ENCODE measurements around the gene OR9A2. TPM values are rescaled to one million over a fixed set of nuclear protein-coding genes. Genes with fewer than 3 reads are reported as not detected.

OR9A2 gene
- total and polyA plus RNA-seq, 7 experiments from 2014 or later, result not detected

DNA sequence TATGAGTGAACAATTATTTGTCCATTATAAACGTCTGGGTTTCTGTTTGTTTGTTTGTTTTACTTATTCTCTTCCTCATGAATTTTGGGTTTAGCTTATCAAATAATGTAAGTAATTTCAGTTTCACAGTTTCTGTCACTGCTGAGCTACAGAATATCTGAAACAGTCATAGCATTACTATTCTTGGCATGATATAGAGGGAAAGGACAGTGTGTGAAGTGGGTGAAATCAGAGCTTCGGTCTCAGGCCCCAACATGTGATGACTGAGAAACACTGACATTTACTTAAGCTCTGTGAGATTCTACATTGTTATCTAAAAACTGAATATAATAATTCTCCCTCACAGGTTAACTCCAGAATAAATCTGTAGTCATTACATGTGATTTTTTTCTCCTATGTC lies 16.5 kb upstream of the OR9A2 start:
- ChIA-PET CTCF (no interaction called here), POLR2A (no interaction called here)
- peaks cover 0 to 7% (median 0%) of the 10 kb centered on the region in 7 donors for H3K4me1 Mint-ChIP-seq
- intact Hi-C loops (cut with micrococcal nuclease), result no loop called here
- H3K27me3 Mint-ChIP-seq, result peaks cover 0 to 8% (median 7%) of the 10 kb centered on the region in 5 donors
- no peaks in the 10 kb centered on the region for H3K4me1 ChIP-seq (ENCODE audit: control insufficient read depth in 2 of 2, insufficient read depth in 2 of 2, low read length in 2 of 2)
- H3K36me3 ChIP-seq (ENCODE audit: control insufficient read depth in 2 of 3, insufficient read depth in 3 of 3, low read length in 3 of 3), result no peaks in the 10 kb centered on the region
- H3K9me3 ChIP-seq (ENCODE audit: control insufficient read depth in 2 of 3, low read length in 3 of 3), result no peaks in the 10 kb centered on the region
- no peaks in the 10 kb centered on the region for H3K36me3 Mint-ChIP-seq
- DNase-seq (no peak), ATAC-seq (no peak)
- no peaks in the 10 kb centered on the region for H3K27me3 ChIP-seq (ENCODE audit: control insufficient read depth in 2 of 2, insufficient read depth in 2 of 2, low read length in 2 of 2)
- H3K9me3 Mint-ChIP-seq, result no peaks in the 10 kb centered on the region
- H3K27ac Mint-ChIP-seq, result no peak overlapping the region
- no peak overlapping the region for H3K27ac ChIP-seq (ENCODE audit: low read depth, low read length)
- H3K4me3 Mint-ChIP-seq, result no peak overlapping the region
- H3K4me3 ChIP-seq (ENCODE audit: low read length), result no peak overlapping the region

DNA sequence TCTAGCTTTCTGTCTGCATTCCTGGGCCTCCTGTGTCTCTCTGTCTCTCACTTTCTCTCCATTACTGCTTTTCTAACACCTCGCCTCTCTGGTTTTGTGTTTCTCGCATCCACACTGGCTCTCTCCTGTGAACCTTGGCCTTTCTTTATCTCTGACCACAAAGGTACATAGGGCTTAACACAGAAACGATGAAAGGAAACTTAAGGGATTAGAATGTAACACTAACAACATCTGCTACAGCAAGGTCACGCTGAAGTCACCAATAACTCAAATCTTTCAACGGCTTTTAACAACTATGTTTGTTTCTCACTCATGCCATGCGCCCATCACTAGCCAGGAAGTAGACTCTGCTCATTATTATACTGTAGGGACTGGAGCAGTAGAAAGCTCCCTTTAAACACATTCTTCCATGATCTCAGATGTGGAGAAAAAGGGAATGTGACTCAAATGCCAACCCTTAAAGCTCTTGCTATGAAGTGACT lies 15.9 kb upstream of the OR9A2 start:
- CTCF ChIA-PET, result no interaction called here
- Mint-ChIP-seq H3K4me1 (peaks cover 0 to 7% (median 0%) of the 10 kb centered on the region in 7 donors), H3K36me3 (no peaks in the 10 kb centered on the region), H3K27me3 (peaks cover 0 to 8% (median 7%) of the 10 kb centered on the region in 5 donors), H3K4me3 (no peak overlapping the region), H3K27ac (no peak overlapping the region), H3K9me3 (no peaks in the 10 kb centered on the region)
- intact Hi-C loops (cut with micrococcal nuclease), result no loop called here
- Histone ChIP-seq H3K9me3 (ENCODE audit: control insufficient read depth in 2 of 3, low read length in 3 of 3) (no peaks in the 10 kb centered on the region), H3K27me3 (ENCODE audit: control insufficient read depth in 2 of 2, insufficient read depth in 2 of 2, low read length in 2 of 2) (no peaks in the 10 kb centered on the region), H3K36me3 (ENCODE audit: control insufficient read depth in 2 of 3, insufficient read depth in 3 of 3, low read length in 3 of 3) (no peaks in the 10 kb centered on the region), H3K27ac (ENCODE audit: low read depth, low read length) (no peak overlapping the region), H3K4me1 (ENCODE audit: control insufficient read depth in 2 of 2, insufficient read depth in 2 of 2, low read length in 2 of 2) (no peaks in the 10 kb centered on the region), H3K4me3 (ENCODE audit: low read length) (no peak overlapping the region)
- no peak for DNase-seq
- ATAC-seq, result no peak
- POLR2A ChIA-PET, result no interaction called here

DNA sequence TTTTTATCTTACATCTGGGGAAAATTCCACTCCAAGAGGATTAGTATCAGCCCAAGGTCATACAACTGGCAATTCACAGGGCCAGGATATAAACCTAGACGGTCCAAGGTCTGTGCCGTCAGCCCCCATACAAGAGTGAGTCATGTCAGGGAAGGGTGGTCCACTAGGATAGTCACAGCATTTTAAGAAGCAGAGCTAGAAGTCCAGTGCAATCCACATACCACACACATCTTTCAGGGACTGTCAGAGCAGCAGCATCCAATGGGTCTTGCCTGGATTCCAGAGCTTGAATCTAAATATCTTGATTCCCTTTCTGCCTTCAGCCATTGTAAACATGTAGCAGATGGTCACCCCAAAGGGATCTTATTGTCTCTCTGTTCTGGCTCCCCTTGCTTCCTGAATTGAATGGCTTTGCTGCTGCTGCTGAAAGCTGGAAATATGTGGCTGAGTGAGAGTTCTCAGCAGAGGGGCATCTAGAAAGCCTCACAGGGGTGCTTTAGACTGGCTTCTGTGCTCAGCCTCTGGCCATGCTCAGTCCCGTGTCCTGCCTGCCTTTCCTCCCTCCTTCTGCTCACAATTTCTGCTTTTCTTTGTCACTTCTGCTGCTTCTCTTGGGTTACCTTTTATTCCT lies 15.3 kb upstream of the OR9A2 start:
- Mint-ChIP-seq H3K4me1 (peaks cover 0 to 7% (median 0%) of the 10 kb centered on the region in 7 donors), H3K27me3 (peaks cover 0 to 8% (median 7%) of the 10 kb centered on the region in 5 donors), H3K4me3 (no peak overlapping the region), H3K9me3 (no peaks in the 10 kb centered on the region), H3K36me3 (no peaks in the 10 kb centered on the region), H3K27ac (no peak overlapping the region)
- Histone ChIP-seq H3K36me3 (ENCODE audit: control insufficient read depth in 2 of 3, insufficient read depth in 3 of 3, low read length in 3 of 3) (no peaks in the 10 kb centered on the region), H3K4me3 (ENCODE audit: low read length) (no peak overlapping the region), H3K27ac (ENCODE audit: low read depth, low read length) (no peak overlapping the region), H3K9me3 (ENCODE audit: control insufficient read depth in 2 of 3, low read length in 3 of 3) (no peaks in the 10 kb centered on the region), H3K27me3 (ENCODE audit: control insufficient read depth in 2 of 2, insufficient read depth in 2 of 2, low read length in 2 of 2) (no peaks in the 10 kb centered on the region), H3K4me1 (ENCODE audit: control insufficient read depth in 2 of 2, insufficient read depth in 2 of 2, low read length in 2 of 2) (no peaks in the 10 kb centered on the region)
- ChIA-PET POLR2A (no interaction called here), CTCF (no interaction called here)
- intact Hi-C loops (cut with micrococcal nuclease), result no loop called here
- no peak for DNase-seq
- no peak for ATAC-seq

DNA sequence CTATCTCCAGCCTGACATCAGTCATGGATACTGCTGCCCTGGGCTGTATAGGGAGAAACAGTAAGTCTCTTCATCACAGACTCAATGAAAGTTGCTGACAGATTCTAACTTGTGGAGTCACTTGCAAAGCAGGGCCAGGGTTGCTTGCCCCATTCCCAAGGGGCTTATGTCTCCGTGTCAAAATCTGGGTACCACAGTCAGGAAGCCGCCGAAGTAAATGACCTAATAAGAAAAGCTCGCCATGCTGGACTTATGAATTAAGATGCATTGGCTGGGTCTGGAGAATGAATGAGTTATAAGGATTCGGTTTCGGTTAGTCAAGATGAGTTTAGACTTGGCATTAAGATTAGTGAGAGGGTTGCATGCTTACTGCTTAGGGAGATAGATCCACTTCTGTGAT lies 14.4 kb upstream of the OR9A2 start:
- H3K36me3 ChIP-seq (ENCODE audit: control insufficient read depth in 2 of 3, insufficient read depth in 3 of 3, low read length in 3 of 3), result no peaks in the 10 kb centered on the region
- no peak overlapping the region for H3K4me3 Mint-ChIP-seq
- no peaks in the 10 kb centered on the region for H3K27me3 ChIP-seq (ENCODE audit: control insufficient read depth in 2 of 2, insufficient read depth in 2 of 2, low read length in 2 of 2)
- POLR2A ChIA-PET, result no interaction called here
- no peak overlapping the region for H3K27ac Mint-ChIP-seq
- DNase-seq (no peak), ATAC-seq (no peak)
- H3K4me1 Mint-ChIP-seq, result peaks cover 0 to 2% (median 0%) of the 10 kb centered on the region in 7 donors
- H3K9me3 Mint-ChIP-seq, result peaks cover 0 to 1% (median 0%) of the 10 kb centered on the region in 11 donors
- no peak overlapping the region for H3K27ac ChIP-seq (ENCODE audit: low read depth, low read length)
- H3K36me3 Mint-ChIP-seq, result no peaks in the 10 kb centered on the region
- CTCF ChIA-PET, result no interaction called here
- no peaks in the 10 kb centered on the region for H3K9me3 ChIP-seq (ENCODE audit: control insufficient read depth in 2 of 3, low read length in 3 of 3)
- intact Hi-C loops (cut with micrococcal nuclease), result no loop called here
- no peak overlapping the region for H3K4me3 ChIP-seq (ENCODE audit: low read length)
- peaks cover 0 to 12% (median 4%) of the 10 kb centered on the region in 5 donors for H3K27me3 Mint-ChIP-seq
- H3K4me1 ChIP-seq (ENCODE audit: control insufficient read depth in 2 of 2, insufficient read depth in 2 of 2, low read length in 2 of 2), result no peaks in the 10 kb centered on the region

DNA sequence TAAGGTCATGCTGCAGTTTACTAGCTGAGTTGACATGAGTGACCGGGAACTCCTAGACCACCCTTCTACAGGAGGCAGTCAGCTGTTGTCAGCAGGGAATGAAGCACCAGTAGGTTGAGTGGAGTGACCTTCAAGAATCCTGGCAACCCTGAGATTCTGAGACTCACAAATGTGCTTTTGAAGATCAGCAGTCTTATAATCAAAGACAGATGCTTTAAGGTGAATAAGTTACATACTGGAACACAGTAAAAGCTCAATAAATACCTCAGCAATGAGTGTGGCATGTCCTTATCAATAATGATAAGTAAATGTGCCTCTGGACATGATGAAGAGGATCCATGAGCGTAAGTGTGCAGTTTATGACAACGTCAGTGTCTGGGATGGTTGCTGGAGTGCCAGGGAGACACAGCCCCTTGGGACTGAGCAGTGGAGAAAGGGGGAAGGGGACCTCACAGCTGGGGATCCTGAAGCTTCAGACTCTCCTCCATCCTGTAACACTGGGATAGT lies 13.3 kb upstream of the OR9A2 start:
- intact Hi-C loops (cut with micrococcal nuclease), result no loop called here
- ChIA-PET POLR2A (interaction anchor here (0.5 kb wide), 1 partner anchor 21 kb away, joined by 3 read pairs; no protein-coding TSS in a partner anchor), CTCF (no interaction called here)
- Histone ChIP-seq H3K27ac (ENCODE audit: low read depth, low read length) (no peak overlapping the region), H3K36me3 (ENCODE audit: control insufficient read depth in 2 of 3, insufficient read depth in 3 of 3, low read length in 3 of 3) (no peaks in the 10 kb centered on the region), H3K4me3 (ENCODE audit: low read length) (no peak overlapping the region), H3K9me3 (ENCODE audit: control insufficient read depth in 2 of 3, low read length in 3 of 3) (no peaks in the 10 kb centered on the region), H3K4me1 (ENCODE audit: control insufficient read depth in 2 of 2, insufficient read depth in 2 of 2, low read length in 2 of 2) (no peaks in the 10 kb centered on the region), H3K27me3 (ENCODE audit: control insufficient read depth in 2 of 2, insufficient read depth in 2 of 2, low read length in 2 of 2) (no peaks in the 10 kb centered on the region)
- Mint-ChIP-seq H3K9me3 (peaks cover 0 to 8% (median under 1%) of the 10 kb centered on the region in 11 donors), H3K4me1 (peaks cover 0 to 2% (median 0%) of the 10 kb centered on the region in 7 donors), H3K27ac (no peak overlapping the region), H3K36me3 (no peaks in the 10 kb centered on the region), H3K4me3 (no peak overlapping the region), H3K27me3 (peaks cover 0 to 17% (median 4%) of the 10 kb centered on the region in 5 donors)
- DNase-seq (no peak), ATAC-seq (no peak)

DNA sequence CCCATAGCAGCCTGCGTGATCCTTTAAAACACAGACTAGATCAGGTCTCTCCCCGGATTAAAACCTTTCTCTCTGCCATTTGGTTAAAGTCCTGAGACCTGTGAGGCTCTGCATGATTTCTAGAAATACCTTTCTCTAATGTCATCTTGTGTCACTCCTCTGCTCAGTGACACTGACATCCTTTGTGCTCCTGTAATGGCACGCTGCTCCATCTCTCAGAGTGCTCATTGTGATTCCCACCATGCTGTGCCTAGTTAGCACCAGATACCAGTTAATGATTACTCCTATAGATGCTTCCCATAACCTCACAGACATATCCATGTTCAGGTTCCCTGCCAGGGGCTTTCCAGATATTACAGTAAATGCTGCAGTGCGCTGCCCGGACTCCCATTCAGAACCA lies 11.7 kb upstream of the OR9A2 start:
- Mint-ChIP-seq H3K4me3 (no peak overlapping the region), H3K9me3 (peaks cover 0 to 22% (median 11%) of the 10 kb centered on the region in 11 donors), H3K27ac (peak overlapping the region in 1 of 9 donors; percentile 55), H3K36me3 (peaks cover 0 to 6% (median 0%) of the 10 kb centered on the region in 5 donors), H3K4me1 (peaks cover 0 to 2% (median 0%) of the 10 kb centered on the region in 7 donors), H3K27me3 (peaks cover 0 to 15% (median 4%) of the 10 kb centered on the region in 5 donors)
- no peak overlapping the region for H3K27ac ChIP-seq (ENCODE audit: low read depth, low read length)
- H3K36me3 ChIP-seq (ENCODE audit: control insufficient read depth in 2 of 3, insufficient read depth in 3 of 3, low read length in 3 of 3), result no peaks in the 10 kb centered on the region
- intact Hi-C loops (cut with micrococcal nuclease), result no loop called here
- H3K27me3 ChIP-seq (ENCODE audit: control insufficient read depth in 2 of 2, insufficient read depth in 2 of 2, low read length in 2 of 2), result no peaks in the 10 kb centered on the region
- no peaks in the 10 kb centered on the region for H3K4me1 ChIP-seq (ENCODE audit: control insufficient read depth in 2 of 2, insufficient read depth in 2 of 2, low read length in 2 of 2)
- no peak overlapping the region for H3K4me3 ChIP-seq (ENCODE audit: low read length)
- ChIA-PET POLR2A (interaction anchor here (0.5 kb wide), 1 partner anchor 474 kb away, joined by 3 read pairs; no protein-coding TSS in a partner anchor), CTCF (no interaction called here)
- H3K9me3 ChIP-seq (ENCODE audit: control insufficient read depth in 2 of 3, low read length in 3 of 3), result no peaks in the 10 kb centered on the region
- no peak for DNase-seq
- ATAC-seq, result no peak

DNA sequence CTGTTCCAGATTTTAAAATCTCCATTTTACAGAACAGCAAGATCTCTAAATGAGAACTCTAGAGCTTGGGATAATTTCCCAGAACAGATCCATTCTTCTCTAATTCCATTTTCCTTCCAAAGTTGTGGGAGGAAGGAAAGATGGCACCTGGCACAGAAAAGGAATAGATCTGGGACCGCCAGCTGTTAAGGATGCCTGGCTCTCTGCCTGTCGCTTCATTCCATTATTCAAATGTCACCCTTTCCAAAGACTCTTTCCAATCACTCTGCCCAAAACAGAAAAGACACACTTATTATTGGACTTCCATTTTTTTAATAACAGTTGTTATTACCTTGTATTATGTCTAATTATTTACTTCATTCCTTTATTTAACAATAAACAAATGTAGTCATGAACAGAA lies 751 bp upstream of the OR9A2 start:
- peaks cover 9 to 38% (median 29%) of the 10 kb centered on the region in 5 donors for H3K27me3 Mint-ChIP-seq

More for the DNA sequence above, 751 bp upstream of the OR9A2 start:
- ATAC-seq, result no peak
- Histone ChIP-seq H3K27me3 (ENCODE audit: control insufficient read depth in 2 of 2, insufficient read depth in 2 of 2, low read length in 2 of 2) (no peaks in the 10 kb centered on the region), H3K9me3 (ENCODE audit: control insufficient read depth in 2 of 3, low read length in 3 of 3) (no peaks in the 10 kb centered on the region), H3K4me1 (ENCODE audit: control insufficient read depth in 2 of 2, insufficient read depth in 2 of 2, low read length in 2 of 2) (no peaks in the 10 kb centered on the region), H3K27ac (ENCODE audit: low read depth, low read length) (no peak overlapping the region), H3K36me3 (ENCODE audit: control insufficient read depth in 2 of 3, insufficient read depth in 3 of 3, low read length in 3 of 3) (no peaks in the 10 kb centered on the region), H3K4me3 (ENCODE audit: low read length) (no peak overlapping the region)
- Mint-ChIP-seq H3K4me3 (no peak overlapping the region), H3K27ac (no peak overlapping the region), H3K36me3 (peaks cover 0 to 7% (median 0%) of the 10 kb centered on the region in 5 donors), H3K4me1 (no peaks in the 10 kb centered on the region), H3K9me3 (no peaks in the 10 kb centered on the region)
- DNase-seq, result no peak
- ChIA-PET CTCF (no interaction called here), POLR2A (no interaction called here)
- intact Hi-C loops (cut with micrococcal nuclease), result no loop called here
